Posterior cingulate gyrus (tissue), 11 donors: Measurements from ENCODE around the gene AVPR2.

Experiments
- DNase-seq, 10 donors: peaks; one replicate each; pipeline versions ENCODE4 v3.0.0 to v3.0.0-alpha.2; 2020 to 2021; ENCODE audit warnings: mixed read lengths in 3 of 10
- intact Hi-C: fragments of 100-400 bp; cut with DNase I; formaldehyde crosslinking; loops from one replicate; pipeline ENCODE4 v1.15.1; 2023

Gene AVPR2

GRCh38 chrX:153945956-153946943 lies 41.8 kb downstream of the AVPR2 start:
- intact Hi-C loops = no loop called here
- no peak for DNase-seq

- intact Hi-C loops = loop anchor here (1.0 kb wide), 1 partner anchor 183 kb away; the partner anchor contains the start of gene PLXNB3
- DNase-seq = peak in 9 of 10 donors; percentile 34 to 96 (median 62)
These were observed 42.7 kb downstream of the AVPR2 start for GRCh38 chrX:153947009-153947769.

DNA sequence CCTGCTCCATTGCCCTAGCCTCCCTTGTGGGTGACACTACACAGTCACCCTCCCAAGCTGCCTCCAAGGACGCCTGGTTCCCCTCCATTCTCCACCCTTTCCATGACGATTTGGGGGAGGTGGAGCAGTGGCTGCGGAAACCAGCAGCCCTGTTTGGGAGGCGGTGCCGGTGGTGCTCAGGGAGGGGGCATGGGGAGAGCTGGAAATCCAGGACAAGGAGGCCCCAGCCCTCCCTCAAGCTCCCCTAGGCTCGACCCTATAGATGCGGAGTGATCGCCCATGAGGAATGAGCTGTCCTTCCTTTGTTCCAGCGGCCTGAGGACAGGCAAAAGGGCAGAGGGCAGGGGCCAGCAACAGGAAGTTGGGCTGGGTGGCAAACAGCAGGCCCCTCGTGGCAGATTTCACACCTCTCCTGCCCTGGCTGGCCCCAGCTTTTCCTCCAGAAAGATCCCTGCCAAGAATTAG lies 43.6 kb downstream of the AVPR2 start:
- intact Hi-C loops = no loop called here
- no peak for DNase-seq

- intact Hi-C loops = no loop called here
- DNase-seq = no peak
These were observed 44.7 kb downstream of the AVPR2 start for GRCh38 chrX:153948847-153949805.

DNA sequence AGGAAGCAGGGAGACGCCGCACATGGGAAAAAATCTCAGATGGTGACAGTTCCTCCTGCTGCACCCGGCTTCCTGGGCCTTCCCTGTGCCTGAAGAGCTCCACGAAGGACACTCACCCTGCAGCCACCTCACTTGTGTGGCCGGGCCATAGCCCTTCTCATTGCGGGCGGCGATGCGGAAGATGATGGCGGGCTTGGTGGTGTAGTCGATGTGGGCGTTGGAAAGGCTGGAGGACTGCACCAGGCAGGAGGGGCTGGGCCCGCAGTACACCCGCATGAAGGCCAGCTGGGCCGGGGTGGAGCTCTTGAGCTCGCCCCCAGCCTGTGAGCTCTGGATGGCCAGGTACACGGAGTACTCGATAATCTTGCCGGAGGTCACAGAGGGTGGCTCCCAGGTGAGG lies 45.7 kb downstream of the AVPR2 start:
- intact Hi-C loops = loop anchor here (5.0 to 10.0 kb wide), 2 partner anchors 413 to 995 kb away; no protein-coding TSS in a partner anchor
- DNase-seq = no peak

DNA sequence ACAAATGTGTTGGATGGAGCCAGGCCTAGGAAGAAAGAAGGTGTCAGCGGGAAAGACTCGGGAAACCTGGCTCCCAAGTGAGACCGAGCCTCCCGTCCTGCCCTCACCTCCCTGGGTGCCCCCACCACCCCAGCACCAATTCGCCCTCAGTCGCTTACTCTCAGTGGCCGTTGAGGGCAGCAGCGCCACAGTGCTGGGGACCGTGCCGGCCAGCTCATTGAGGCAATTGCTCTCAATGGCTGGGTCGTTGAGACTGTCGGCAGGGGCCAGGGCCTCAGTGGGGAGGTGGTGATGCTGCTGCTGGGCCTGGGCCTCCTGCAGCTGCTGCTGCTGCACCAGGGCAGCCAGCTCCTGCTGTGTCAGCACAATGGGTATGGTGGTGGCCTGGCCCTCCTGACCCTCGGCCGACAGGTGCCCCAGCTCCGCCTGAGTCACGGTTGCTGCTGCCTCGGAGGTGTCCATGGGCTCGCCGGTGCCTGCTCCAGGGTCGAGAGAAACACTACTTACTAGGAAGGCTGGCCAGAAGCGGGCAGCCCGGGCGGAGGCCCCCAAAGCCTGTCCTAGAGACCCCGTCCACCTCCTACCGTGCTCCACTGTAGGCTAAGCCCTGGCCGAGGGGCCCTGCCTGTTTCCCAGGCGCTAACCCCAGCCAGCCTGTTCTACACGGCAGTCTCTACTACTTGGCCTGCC lies 47.4 kb downstream of the AVPR2 start:
- no peak for DNase-seq
- intact Hi-C loops = loop anchor here (5.0 to 10.0 kb wide), 2 partner anchors 415 to 997 kb away; no protein-coding TSS in a partner anchor

GRCh38 chrX:153952373-153953026 lies 48.0 kb downstream of the AVPR2 start:
- DNase-seq = no peak
- intact Hi-C loops = loop anchor here (1.0 to 10.0 kb wide), 3 partner anchors 188 to 998 kb away; partner anchors contain the start of gene PLXNB3

- DNase-seq = peak; percentile 42 to 96 (median 72)
- intact Hi-C loops = loop anchor here (1.0 to 10.0 kb wide), 3 partner anchors 189 to 999 kb away; partner anchors contain the start of gene PLXNB3
These were observed 48.9 kb downstream of the AVPR2 start for GRCh38 chrX:153953342-153953830.

DNA sequence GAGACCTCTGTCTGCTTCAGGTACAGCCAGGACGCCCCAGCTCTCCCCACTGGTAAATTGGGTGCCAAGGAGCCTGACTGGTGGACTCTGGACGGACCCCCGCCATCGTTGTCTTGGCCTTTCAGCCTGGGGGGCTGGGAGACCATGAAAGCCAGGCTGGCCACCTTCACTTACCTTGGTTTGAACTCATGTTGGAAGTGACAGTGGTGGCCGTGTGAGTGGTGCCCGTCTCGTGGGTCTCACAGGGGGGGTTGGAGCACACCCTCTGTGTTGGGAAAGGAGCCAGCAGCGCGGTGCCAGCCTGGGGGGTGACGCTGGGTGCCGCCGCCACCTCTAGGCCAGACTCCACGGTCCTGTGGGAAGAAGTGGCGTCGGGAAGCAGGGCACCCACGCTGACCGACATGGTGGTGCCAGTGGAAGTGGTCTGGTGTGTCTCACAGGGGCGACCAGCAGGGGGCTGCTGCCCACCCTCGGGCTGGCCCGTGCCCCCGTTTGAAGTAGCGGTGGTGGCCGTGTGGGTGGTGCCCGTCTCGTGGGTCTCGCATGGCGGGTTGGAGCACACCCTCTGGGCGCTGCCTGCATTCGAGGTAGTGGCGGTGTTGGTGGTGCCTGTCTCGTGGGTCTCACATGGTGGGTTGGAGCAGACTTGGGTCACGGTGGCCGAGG lies 49.6 kb downstream of the AVPR2 start:
- DNase-seq = peak in 1 of 10 donors; percentile 72
- intact Hi-C loops = loop anchor here (1.0 to 10.0 kb wide), 3 partner anchors 190 to 999 kb away; partner anchors contain the start of gene PLXNB3

DNA sequence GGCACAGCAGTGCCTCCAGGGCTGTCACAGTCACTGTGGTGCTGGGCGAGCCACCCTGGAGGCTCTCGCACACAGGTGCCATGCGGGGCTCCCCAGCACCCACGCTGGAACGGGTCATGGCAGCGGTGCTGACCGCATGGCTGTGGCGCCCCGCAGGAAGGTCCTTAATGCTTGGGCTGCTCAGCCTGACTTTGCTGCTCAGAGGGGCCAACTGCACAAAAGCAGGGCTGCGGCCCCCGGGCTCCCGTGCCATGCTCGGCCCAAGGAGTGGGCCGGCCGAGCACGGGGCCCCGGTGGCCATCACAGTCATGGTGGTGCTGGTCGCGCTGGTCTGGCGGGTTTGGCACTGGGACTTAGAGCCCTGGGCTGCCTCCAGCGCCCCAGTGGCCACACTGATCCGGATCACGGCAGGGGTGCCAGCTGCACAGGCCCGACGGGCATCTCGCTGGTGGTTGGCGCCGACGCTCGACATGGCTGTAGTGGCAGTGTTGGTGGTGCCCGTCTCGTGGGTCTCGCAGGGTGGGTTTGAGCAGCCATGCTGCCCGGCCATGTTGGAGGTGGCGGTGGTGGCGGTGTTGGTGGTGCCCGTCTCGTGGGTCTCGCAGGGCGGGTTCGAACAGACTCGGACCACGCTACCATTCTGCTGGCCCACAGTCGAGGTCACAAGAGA lies 50.2 kb downstream of the AVPR2 start:
- intact Hi-C loops = loop anchor here (5.0 to 10.0 kb wide), 2 partner anchors 417 to 1000 kb away; no protein-coding TSS in a partner anchor
- DNase-seq = peak in 1 of 10 donors; percentile 83

DNA sequence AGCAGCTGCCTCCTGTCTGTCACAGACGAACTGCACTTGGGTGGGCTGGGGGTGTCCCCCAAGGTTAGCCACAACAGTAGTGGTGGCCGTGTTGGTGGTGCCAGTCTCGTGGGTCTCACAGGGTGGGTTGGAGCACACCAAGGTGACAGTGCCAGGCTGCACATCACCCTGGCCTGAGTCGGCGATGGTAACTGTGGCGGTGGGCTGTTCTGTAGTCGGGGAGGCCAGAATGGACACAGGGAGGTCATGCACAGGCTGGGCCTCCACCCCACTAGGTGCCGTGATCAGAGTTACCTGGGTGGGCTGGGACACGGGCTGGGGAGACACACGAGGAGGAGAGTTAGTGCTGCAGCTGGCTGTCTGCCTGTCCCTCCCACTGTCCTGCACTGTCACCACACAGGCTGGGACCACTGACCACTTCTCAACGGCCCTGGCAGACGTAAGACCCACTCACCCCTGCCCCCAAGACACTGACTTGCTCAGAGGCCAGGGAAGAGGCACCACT lies 50.8 kb downstream of the AVPR2 start:
- intact Hi-C loops = loop anchor here (10.0 kb wide), 1 partner anchor 1000 kb away; no protein-coding TSS in a partner anchor
- no peak for DNase-seq

DNA sequence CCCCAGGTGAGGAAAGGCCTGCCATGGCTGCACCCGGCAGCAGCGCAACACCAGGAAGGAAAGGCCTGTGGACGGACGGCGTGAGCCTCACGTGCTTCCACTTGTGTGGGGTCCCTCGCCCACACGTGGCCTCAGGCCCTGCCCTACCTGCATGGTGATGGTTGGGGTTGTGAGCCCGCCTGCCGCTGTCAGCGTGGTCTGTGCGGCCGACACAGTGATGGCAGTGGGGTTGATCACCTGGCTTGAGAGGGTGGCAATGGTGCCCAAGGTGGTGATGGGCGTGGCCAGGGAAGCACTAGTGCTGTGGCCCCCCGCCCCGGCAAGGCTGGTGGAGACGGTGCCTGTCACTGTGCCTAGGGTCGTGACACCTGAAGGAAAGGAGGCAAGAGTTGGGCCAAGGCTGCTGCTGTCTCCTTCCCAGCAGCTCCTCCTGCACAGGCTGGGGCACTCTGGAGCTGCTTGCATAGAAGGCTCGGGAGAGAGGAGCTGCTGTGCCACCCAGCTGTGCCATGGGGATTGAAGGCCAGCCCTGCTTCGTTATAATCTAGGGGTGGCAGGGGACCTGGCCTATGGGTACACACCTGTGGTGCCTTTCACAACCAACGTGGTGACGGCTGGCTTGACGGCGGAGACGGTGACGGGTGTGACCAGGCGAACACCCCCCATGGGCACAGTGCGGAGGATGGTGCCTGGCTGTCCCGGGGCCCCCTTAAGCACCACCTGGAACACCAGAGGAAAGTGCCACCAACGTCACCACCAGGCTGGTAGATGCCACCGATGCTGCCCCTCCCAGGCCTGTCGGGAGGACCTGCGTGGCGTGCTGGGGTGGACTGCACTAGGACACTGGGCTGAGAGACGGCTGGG lies 51.8 kb downstream of the AVPR2 start:
- DNase-seq = no peak
- intact Hi-C loops = loop anchor here (10.0 kb wide), 1 partner anchor 1001 kb away; no protein-coding TSS in a partner anchor
